ENCODE measurements around the gene SLC27A5. TPM values are rescaled to one million over a fixed set of nuclear protein-coding genes. Genes with fewer than 3 reads are reported as not detected.
A peak's percentile ranks its signal among the peaks of the same experiment; 100 is the strongest.
"Not testable (repeated sequence)": the region's sequence is repeated elsewhere in the genome, so short reads cannot be mapped to it uniquely, and the experiment has no call there.

The SLC27A5 gene
- total RNA-seq, 1 donor from 2014 or later: 6.9 TPM

DNA sequence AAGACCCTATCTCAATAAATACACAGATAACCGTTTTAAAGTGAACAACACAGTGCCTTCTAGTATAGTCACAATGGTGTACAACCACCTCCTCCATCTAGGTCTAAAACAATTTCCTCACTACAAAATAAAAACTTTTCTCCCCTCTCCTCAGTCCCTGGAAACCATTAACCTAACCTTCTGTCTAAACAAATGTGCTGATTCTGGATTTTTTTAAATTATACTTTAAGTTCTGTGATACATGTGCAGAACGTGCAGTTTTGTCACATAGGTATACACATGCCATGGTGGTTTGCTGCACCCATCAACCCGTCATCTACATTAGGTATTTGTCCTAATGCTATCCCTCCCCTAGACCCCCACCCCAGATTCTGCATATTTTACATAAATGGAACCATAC is 17.6 kb upstream of the SLC27A5 start:
- FAIRE-seq: no peak
- DNase-seq (ENCODE audit: low spot score in 2 of 2): no peak

GRCh38 chr19:58522709-58523108 is 10.9 kb upstream of the SLC27A5 start:
- DNase-seq (ENCODE audit: low spot score in 2 of 2) (no peak), FAIRE-seq (no peak)

DNA sequence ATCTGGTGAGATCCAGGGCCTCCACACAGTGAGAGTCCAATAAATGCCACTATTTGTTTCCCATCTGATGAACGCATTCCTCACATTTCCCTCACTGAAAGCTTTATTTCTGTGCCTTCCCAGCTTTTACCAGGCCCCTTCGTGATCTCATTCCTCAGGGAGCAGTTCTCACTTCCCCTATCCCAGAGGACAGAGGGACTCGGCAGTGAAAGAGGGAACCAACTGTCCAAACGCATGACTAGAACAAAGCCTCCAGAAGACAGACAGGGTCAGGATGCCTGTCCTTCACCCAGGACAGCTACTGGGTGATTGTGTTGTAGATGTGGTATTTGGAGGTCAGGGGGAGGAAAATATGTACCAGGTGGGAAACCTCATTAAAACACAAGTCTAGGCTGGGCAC is 9.9 kb upstream of the SLC27A5 start:
- FAIRE-seq (no peak), DNase-seq (ENCODE audit: low spot score in 2 of 2) (no peak)

- DNase-seq (ENCODE audit: low spot score in 2 of 2): no peak
Observed at GRCh38 chr19:58520257-58520599, 8.4 kb upstream of the SLC27A5 start.

DNA sequence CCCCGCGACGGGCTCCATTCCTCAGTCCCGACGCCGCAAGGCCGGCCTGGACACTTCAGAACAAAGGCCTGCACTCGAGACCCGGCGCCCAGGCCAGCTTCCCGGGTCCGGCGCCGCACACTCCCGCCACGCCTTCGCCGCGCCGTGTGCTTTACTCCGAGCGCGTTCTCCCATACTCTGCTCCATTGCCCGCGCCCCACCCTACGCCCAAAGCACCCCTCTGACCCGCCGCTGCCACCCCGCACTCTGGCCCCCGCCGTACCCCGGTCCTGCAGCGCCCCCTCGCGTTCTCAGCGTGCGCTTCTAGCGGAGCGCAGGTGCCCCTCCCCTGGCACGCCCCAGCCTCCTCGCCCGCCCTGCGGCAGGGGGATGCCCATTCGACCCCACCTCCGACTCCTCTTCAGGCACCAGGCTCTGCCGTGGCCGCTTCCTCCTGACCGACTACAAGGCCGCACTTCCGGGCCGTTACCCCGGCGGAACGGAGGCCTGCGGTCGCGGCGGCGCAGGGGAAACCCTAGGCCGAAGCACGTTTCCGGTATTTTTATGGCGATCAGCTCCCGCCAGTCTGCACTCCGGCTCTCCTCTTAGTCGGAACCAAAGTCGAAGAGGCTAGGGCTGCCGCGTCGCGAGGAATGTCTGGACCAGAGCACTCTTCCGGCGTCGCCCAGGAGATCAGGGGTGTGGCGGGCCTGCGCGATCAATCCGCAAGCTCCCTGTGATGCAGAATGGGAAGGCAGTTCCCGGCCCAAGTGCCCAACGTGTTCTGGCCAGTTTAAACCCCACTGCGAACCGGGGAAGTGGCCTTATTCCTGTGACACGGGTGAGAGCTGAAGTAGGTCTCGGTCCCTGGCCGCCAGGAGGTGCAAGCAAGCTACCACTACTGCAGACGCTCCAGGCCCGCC is 7.8 kb upstream of the SLC27A5 start, which contains the start of gene ZBTB45:
Gene ZBTB45 (minus strand): TSS at position 456 of the 902 bp plus-strand sequence. CDS start 2,137 bp downstream, outside the sequence.
- FAIRE-seq: no peak

More at GRCh38 chr19:58520257-58520599, 8.4 kb upstream of the SLC27A5 start:
- no peak for FAIRE-seq

GRCh38 chr19:58519087-58519354 is 7.2 kb upstream of the SLC27A5 start:
- DNase-seq (ENCODE audit: low spot score in 2 of 2) (peak; percentile 76 to 77), FAIRE-seq (no peak)

More for the DNA sequence above, 7.8 kb upstream of the SLC27A5 start, which contains the start of gene ZBTB45:
- DNase-seq (ENCODE audit: low spot score in 2 of 2): peak; percentile 88 to 90

GRCh38 chr19:58518256-58519086 is 6.7 kb upstream of the SLC27A5 start:
- DNase-seq (ENCODE audit: low spot score in 2 of 2): no peak
- no peak for FAIRE-seq

GRCh38 chr19:58516964-58517833 is 5.4 kb upstream of the SLC27A5 start:
- no peak for FAIRE-seq
- no peak for DNase-seq (ENCODE audit: low spot score in 2 of 2)

- DNase-seq (ENCODE audit: low spot score in 2 of 2) (no peak), FAIRE-seq (no peak)
Observed at GRCh38 chr19:58516246-58516836, 4.5 kb upstream of the SLC27A5 start.

DNA sequence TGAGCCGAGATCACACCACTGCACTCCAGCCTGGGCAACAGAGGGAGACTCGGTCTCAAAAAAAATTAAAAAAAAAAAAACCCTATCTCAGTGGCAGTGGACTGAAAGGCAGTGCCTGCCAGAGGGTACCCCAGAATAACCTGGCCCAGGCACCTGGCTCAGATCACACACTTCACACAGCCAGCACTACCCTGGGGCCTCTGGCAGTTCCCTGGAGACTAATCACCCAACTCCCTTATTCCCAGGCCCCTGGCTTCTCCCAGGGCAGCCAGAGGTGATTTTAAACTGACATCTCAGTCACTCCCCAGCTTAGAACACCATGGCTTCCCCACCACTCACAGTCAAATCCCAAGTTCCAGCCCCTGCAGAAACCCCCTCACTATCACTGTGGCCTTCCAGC is 3.5 kb upstream of the SLC27A5 start:
- no peak for FAIRE-seq
- no peak for DNase-seq (ENCODE audit: low spot score in 2 of 2)

DNA sequence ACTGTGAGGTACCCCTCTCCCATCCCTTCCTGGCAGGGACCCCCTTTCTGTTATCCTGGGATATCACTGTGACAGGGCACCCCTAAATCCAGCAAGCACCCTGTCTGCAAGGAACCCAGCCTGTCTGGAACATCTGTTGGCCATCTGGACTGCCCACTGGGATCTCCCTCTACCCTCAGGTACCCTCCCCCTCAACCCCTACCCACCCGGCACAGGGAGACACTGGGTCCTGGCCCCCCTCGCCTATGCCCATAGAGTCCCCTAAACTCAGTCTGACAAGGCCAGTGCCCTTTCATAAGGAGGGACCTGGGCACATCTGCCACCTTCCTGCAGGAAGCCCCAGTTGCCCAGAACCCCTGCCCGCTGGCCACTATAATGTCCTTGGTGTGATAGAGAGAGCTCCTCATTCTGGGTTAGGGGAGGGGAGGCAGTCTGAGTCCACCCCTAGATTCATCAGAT is 2.8 kb upstream of the SLC27A5 start:
- no peak for DNase-seq (ENCODE audit: low spot score in 2 of 2)
- no peak for FAIRE-seq

DNA sequence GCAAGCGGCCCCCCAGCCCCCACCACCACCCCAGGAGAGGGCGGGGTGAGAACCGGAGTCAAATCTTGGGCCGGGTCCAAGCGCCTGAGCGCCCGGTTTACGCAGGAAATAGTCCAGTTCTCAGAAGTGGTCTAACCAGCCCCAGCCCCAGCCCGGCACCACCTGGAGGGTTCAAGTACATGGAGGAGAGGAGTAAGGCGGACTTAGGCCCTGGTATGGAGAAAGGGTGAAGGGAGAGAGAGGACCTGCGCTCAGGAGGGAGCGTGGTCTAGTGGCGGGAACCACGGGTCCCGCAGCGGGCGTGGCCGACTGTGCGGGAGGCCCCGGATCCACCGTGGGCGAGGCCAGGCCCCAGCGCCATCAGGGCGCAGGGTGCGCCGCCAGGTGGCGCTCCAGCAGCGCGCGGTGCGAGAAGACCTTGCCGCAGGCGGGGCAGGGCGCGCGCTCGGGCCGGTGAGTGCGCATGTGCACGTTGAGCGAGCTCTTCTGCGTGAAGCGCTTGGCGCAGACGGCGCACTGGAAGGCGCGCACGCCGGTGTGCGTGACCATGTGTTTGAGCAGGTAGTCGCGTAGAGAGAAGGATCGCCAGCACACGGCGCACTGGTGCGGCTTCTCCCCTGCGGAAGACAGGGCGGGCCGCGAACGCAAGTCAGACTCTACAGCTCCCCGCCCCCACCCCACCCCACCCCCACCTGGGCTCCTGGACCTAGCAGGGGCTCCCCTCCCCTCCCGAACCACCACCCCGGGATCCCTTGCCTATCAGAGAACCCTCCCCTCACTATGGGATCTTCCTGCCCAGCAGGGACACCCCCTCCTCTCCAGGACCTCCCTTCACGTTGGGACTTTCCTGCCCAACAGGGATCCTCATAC is 2.1 kb upstream of the SLC27A5 start:
- FAIRE-seq (no peak), DNase-seq (ENCODE audit: low spot score in 2 of 2) (peak; percentile 87 to 95)

GRCh38 chr19:58513213-58513693 is 1.5 kb upstream of the SLC27A5 start:
- FAIRE-seq (no peak), DNase-seq (ENCODE audit: low spot score in 2 of 2) (no peak)

GRCh38 chr19:58510084-58510862 is 1.5 kb downstream of the SLC27A5 start:
- DNase-seq (ENCODE audit: low spot score in 2 of 2) (no peak), FAIRE-seq (no peak)

DNA sequence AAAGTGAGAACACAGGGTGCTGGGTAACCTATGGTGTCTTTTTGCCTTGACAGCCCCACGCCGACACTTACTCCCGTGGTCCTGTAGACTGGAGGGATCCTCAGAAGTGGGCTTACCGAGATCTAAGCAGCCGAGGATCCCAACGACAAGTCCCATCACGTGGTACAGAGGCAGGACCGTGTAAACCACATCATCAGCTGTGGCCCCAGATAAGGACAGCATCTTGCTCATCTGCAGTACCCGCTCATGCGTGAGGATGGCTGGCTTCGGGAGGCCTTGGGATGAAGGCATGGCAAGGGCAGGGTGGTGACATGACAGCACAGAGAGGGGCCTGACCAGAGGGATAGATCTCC is 2.1 kb downstream of the SLC27A5 start:
- DNase-seq (ENCODE audit: low spot score in 2 of 2): no peak
- no peak for FAIRE-seq

- not testable (repeated sequence) for DNase-seq (ENCODE audit: low spot score in 2 of 2); FAIRE-seq
Observed at GRCh38 chr19:58507602-58508223, 4.1 kb downstream of the SLC27A5 start.

GRCh38 chr19:58500242-58500641 is 11.6 kb downstream of the SLC27A5 start:
- no peak for FAIRE-seq
- DNase-seq (ENCODE audit: low spot score in 2 of 2): no peak
